Fibroblast of the conjunctiva (primary cell): ENCODE measurements around the gene RBM45.
"Not testable (repeated sequence)": the region's sequence is repeated elsewhere in the genome, so short reads cannot be mapped to it uniquely, and the experiment has no call there.

Experiments used
- DNase-seq: peaks from one replicate; pipeline ENCODE4 v3.0.0-alpha.2; 2010; ENCODE audit warnings: low read depth

Gene RBM45

DNA sequence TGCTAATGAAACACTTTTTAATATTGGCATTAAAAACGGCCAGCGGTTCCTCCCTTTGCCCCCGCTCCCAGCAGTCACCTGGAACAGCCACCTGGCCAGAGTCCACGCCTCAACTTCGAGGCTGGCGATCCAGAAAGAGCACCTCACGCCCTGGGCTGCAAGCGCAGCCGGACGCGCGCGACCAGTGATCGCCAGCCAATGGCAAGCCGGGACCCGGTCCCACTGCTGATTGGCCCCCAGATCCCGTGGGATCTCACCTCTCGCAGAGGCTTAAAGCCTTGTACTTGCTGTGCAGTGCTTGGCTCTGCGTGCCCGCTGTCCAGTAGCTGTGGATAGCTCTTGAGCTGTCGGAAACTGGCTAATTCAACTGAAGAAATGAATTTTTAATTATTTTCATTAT, 4.1 kb upstream of the RBM45 start:
- DNase-seq = no peak

DNA sequence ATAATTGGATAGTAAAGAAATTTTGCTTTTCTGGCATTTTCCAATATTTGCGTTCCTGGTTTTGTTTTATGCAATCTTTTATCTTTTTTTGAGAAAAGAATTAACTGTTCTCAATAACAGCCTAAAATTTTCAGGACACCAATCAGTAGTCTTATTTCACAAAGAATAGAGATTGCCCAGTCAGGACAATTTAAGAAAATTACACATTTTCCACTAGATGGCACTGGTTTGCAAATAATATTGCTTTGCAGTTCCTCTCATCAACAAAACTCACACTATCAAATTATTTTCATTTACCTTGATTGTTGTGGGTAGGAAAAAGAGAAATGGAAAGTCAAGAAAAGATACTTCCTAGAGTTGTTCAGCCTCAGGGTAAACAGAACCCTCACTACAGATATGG, 2.4 kb upstream of the RBM45 start:
- peak; percentile 21 for DNase-seq

DNA sequence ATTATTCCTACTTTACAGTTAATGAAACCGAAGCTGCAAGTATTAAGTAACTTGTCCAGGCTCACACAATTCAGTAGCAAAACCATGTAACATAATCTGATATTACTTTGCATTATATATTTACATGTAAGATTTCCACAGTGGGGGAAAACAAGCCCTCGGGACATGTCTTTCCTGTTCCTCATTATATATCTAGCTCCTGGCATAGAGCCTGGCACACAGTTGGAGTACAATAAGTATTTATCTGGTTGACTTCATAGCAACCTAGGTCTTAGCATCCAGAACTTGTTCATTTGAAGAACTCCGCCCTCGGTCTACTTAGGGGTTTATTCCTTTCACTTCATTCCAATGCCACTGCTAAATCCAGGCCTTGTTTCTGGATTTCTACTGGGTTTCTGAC, 1.6 kb upstream of the RBM45 start:
- DNase-seq = no peak

DNA sequence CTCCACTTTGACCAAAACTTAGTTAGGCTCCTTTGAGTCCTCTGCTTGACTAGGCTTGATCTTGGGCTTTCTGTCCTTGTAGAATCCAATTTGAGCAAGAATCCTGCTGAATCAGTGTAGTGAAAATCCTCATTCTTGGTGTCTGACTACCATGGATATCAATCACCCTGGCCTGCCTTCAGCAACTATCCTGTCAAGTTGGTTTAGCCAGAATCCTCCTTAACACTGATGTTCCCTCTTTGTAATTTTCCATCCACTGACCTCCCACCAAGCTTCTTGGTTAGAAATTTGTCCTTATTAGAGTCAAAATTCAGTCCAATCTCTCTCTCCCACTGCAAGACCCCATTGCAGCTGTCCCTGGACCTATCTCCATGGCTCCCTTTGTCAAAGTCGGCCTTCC, 494 bp upstream of the RBM45 start:
- no peak for DNase-seq

DNA sequence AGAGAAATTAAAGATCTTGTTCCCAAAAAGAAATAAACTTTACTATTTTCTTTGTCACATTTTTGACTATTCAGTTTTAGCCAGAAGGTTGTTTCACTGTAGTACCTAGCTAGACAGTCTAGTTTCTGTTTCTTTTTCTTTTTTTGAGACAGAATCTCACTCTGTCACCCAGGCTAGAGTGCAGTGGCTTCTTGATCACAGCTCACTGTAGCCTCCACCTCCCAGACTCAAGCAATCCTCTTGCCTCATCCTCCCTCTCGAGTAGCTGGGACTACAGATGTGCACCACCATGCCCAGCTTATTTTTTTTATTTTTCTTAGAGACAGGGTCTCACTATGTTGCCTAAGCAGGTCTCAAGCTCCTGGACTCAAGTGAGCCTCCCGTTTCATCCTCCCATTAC, 2.2 kb downstream of the RBM45 start:
- DNase-seq = no peak

DNA sequence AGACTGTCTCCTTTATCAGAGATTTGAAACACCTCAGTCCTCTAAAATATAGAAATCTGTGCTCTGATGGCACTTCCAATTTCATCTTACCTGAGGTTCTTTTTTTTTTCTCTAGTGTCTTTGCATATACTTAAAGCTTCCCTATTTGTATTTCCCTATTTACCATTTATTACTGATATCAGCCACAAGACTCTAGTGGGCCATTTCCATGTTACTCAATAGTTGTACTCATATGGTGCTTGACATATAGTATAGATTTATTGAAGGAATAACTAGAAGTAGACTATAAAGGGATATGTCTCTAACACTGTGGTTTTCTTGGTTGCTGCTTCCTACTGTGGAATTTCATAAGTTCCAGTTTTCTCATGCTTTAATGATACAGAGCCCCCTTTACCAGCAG, 3.0 kb downstream of the RBM45 start:
- no peak for DNase-seq

DNA sequence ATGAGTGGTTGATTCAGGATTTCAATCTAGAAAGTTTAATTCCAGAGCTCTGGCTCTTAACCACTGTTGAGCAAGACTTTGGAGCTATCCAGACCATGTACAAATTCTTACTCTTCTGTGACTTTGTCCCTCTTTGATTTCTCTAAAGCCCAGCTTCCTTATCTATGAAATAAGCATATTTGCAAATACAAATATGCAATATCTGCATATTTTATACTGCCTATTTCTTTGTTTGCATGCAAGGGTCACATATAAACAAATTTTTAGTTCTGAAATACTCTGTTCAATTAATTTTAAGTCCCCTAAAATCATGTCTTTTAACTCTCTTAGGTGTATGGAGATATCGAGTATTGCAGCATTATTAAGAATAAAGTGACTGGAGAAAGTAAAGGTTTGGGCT, 5.5 kb downstream of the RBM45 start:
- no peak for DNase-seq

DNA sequence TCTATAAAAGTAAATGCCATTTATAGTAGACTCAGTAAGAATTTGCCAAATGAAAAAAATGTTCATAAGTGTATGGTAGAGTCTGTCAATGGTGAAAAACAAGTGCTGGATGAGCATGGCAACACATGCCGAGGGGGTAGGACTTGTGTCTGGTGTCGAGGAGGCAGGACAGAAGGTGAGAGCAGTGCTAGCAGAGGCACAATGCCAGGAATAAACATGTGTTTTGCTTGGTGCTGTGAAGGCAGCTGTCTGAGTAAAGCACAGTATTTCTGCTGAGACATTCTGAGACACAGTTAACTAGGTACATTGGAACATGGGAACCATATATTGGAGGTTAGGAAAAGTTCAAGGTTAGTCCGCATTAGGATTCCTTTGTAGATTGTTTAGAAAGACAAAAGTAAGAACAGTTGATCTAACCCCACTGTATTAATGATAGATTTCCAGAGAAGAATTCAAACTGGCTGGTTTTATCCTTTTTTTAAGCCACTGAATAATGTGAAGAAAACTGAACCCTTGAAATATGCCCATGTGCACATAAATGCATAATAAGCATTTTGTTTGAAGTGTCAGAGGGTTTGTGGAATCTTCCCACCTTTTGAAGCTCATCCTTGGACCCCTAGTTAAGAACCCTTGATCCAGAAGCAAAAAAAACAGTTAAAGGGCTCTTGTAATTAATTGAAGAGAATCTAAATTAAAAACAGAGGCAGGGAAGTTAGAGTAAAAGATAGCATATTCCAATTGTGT, 7.1 kb downstream of the RBM45 start:
- DNase-seq = no peak

DNA sequence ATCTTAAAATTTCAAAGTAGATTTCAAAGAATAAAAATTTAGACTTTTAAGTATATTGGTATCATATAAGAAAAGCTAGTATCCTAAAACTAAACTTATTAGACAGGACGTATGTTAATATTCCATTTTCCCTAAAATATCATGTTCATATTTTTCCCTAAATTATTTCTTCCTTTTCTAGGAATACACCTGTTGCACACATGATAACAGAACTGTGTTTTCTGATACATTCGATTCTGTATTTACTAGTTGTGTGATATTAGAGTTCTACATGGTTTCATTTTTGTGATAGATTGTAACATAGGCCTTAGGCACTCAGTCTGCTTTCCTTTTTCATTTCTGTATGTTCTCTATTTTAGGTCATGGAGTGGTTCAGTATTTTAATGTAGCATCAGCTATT, 10.9 kb downstream of the RBM45 start:
- no peak for DNase-seq

DNA sequence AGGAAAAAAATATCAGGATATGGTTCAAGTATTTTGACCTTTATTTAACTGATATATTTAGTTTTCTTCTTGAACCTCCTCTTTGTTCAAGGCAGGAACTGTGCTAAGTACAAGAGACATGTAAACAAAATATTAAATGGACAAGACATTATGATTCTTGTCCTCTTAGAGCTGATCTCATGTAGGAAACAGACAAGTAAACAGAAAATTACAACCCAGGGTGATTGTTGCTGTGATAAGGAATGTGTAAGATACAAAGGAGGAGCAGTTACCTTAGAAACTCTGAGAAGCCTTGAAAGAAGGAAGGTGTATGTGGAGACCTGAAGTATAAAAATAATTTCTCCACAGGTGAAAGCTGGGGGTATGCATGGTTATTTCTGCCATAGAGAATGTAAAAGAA, 12.9 kb downstream of the RBM45 start:
- DNase-seq = no peak

DNA sequence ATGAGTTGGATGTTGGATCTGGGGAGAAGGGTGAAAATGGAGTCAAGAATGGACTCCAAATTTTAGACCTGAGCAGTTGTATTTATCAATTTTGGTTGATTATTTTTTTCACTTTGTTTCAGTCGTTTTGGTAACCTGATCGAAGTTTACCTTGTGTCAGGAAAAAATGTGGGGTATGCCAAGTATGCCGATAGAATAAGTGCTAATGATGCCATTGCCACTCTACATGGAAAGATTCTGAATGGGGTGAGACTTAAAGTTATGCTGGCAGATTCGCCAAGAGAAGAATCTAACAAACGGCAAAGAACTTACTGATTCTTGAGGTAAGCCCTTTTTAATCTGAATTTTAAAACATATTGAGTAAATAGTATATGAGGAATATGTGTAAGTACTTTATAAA, 13.6 kb downstream of the RBM45 start:
- no peak for DNase-seq

DNA sequence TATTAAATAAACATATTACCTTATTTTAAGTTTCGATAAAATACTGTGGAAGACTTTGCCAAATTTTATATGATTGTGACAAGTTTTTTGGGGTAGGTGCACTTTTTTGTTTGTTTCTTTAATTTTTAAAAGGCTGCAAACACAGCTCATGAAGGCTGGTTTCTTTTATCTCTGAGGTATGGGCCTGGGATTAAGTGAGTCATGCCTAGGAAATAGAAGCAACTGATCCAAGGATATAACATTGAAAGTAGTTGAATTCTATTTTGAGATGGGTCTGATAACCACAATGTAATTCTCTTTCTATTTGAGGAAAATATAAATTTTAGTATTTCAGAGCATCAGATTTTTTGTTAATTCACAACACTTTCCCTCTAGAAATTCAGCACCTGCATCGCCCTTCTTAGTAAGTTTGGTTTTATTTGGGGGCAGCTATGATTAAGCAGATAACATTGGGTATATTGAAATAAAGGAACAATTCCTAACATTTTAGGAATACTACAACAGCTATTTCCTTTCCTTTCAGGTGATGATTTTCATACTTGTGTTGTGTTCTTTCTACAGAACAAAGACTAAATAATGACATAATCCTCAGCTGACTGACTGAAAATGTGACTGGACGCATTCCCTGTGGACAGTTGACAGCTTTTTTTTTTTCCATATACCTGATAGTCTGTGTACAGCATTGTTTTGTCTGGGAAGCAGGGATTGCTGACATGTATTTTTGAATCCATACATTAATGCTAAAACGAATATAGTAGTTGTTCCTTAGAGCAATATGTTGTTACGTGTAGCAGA, 16.8 kb downstream of the RBM45 start:
- DNase-seq = no peak

DNA sequence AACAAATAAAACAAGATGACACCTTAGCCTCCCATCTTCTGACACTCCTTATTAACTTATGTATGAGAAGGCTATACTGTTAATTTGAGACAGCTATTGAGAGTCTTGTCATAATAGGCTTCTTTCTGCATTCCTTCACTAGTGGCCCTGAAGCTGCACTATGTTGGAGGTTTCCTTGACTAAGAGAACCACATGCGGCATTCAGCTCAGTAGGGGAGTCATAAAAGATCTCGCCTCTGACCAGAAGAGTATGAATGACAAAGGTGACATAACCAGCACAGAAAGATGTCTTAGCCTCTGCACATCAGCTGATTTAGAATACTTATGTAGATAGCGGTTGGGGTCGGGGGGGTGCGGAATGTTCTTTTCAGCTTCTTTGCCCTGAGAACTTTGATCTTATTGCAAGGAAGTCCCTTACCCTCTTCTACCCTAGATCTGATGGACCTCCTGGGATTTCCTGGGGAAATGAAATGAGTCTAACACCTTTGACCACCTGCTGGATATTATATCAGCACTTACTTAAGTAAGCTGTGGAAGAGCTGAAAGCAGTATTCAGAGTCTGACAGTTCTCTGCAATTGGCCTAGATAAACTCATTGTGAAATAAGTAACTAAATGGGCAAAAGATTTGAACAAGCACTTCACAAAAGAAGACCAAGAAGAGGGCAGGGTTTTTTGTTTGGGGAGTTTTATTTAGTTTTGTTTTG, 24.2 kb downstream of the RBM45 start:
- no peak for DNase-seq

DNA sequence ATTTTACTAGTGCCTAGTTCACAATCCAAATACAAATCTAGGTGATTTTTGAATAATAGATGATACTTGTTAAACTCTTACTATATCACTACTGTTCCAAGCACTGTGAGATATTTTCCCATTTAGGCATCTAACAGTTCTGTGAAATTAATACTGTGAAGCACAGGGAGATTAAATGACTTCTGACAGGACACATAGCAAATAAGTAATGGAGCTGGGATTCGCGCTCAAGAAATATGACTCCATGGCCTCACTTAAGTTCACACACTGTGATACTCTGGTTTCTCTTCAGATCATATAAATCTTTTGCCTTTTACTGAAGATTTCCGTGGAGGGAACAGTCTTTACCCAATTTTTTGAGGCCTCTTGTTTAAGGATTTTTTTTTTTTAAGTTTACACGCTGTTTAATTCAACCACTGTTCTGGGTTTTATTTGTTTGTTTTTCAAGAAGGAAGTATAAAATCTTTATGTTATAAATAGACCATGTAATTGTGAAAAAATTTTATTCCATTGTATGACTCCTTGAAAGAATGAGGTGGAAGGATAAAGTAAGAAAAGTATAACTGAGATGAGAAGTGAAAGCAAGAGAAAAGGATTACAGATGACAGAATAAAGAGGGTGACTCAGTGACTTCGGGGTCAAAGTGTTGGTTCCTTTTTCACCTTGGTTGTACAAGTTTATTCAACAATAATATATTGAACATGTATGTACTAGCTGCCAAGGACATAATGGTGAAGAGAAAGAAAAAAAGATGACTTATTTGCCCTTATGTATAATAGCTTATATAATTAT, 30.2 kb downstream of the RBM45 start:
- no peak for DNase-seq

DNA sequence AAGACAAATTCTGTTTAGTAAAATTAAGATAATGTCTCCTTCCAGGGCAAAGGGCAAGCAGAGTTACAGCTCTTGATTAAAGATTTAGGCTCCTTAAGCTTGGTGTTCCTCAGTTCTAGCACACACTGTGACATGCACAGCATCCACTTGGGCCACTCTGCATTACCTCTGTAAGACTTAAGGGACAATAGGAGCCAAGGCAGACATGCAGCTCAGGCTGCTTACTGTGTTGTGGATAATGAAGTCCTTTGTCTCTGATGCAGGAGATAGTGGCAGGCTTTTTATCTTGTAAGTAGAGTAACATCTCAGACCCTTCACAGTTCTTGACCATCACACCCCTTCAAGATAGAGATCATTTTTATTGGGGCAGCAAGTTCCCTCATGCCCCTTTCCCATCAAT, 31.2 kb downstream of the RBM45 start:
- DNase-seq = no peak

DNA sequence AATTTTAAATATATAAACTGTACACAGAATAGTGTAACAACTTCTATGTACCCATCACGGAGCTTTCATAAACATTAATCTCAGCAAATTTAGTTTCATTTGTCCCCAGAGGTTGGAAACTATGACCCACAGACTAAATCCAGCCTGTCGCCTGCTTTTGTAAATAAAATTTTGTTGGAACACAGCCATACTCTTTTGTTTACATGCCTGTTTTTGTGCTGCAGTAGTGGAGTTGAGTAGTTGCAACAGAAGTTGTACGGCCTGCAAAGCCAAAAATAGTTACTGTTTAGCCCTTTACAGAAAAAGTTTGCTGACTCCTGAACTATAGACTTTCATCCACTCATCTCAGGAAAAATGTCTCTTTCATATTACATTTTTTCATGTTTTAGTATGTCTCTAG, 39.8 kb downstream of the RBM45 start:
- DNase-seq = no peak

DNA sequence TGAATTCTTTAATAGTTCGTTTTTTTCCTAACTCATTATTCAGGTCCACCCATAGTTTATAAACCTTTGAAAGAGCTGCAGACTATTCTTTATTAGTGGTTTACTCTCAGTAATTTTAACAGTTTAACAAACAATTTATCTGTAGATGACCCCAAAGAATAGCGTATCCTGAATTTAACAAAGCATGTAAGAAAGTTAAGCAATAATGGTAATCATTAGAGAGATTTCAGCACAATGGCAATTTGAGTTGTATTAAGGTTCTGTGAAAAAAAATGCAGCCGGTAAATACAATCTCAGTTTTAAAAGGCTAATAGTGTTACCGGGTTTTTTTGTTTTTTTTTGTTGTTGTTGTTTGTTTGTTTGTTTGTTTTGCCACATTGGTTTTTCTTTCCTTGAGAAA, 40.3 kb downstream of the RBM45 start:
- DNase-seq = no peak

DNA sequence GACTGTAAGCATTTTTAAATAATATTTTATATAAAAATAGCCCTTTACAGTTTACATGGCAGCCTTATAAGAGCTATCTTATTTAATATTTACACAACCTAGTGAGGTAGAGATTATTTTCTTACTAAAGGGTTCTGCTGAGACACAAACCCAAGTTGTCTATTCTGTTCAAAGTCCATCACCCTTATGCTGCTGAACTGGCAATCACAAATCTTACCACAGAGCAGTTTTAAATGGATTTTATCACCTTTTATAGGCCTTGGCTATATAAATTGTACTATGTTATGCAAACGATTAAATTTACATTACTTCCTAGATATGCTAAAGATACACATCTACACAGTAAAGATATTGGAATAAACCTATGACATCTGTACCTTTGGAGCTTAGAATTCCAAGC, 40.7 kb downstream of the RBM45 start:
- no peak for DNase-seq

DNA sequence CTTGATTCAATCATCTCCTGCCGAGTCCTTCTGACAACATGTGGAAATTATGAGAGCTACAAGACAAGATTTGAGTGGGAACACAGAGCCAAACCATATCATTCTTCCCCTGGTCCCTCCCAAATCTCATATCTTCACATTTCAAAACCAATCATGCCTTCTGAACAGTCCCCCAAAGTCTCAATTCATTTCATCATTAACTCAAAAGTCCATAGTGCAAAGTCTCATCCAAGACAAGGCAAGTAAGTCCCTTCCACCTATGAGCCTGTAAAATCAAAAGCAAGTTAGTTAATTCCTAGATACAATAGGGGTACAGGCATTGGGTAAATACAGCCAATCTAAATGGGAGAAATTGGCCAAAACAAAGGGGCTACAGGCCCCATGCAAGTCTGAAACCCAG, 41.6 kb downstream of the RBM45 start:
- not testable (repeated sequence) for DNase-seq

DNA sequence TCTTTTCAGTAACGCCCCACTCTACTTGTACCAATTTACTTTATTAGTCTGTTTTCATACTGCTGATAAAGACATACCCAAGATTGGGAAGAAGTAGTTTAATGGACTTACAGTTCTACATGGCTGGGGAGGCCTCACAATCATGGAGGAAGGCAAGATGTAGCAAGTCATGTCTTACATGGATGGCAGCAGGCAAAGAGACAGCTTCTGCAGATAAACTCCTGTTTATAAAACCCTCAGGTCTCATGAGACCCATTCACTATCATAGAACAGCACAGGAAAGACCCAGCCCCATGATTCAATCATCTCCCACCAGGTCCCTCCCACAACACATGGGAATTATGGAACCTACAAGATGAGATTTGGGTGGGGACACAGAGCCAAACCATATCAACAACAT, 43.3 kb downstream of the RBM45 start:
- DNase-seq = no peak

DNA sequence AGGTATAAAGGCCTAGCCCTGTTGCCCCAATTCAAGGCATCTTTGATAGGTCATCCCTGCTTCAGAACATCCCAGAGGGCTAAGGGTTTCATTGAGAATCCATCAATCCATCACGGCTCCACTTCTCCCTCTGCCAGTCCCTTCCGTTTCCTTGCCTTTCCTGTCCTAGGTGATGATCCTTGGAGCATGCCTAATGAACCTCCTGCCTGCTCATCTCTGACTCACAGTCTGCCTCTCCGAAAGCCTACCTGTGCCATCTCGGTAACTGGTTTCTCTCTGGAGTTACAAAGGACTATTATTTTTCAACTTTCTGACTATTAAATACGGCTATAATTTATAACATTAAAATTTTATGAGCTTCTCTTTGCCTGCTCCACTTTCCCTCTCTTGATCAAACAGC, 45.3 kb downstream of the RBM45 start:
- no peak for DNase-seq

DNA sequence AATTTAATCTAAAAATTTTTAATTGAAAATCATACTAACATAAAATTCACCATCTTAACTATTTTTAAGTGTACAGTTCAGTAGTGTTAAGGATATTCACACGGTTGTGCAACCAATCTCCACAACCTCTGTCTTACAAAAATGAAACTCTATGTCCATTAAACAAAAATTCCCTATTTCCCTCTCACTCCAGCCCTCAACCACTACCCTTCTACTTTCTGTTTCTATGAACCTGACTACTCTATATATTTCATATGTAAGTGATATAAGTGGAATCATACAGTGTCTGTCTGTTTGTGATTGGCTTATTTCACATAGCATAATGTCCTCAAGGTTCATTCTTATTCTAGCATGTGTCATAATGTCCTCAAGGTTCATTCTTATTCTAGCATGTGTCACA, 47.7 kb downstream of the RBM45 start:
- DNase-seq = no peak
